Adipocyte (in vitro differentiated cells): Measurements from ENCODE around the gene ZNF570.

Experiments used
- DNase-seq: peaks from one replicate; pipeline ENCODE4 v3.0.0-alpha.2; 2015; ENCODE audit warnings: low read depth
- H3K27me3 ChIP-seq: replicated peaks from 2 replicates; pipeline ENCODE4 v1.7.0; 2013; ENCODE audit warnings: mild to moderate bottlenecking, low read length, moderate library complexity; ENCODE audit not compliant: control insufficient read depth, insufficient read depth
- H3K36me3 ChIP-seq: 2 replicates; pipeline ENCODE4 v1.7.0; 2013; ENCODE audit warnings: low read length, mild to moderate bottlenecking, moderate library complexity; ENCODE audit not compliant: control insufficient read depth, insufficient read depth, severe bottlenecking
- H3K4me1 ChIP-seq: 2 replicates; pipeline ENCODE4 v1.7.0; 2013; ENCODE audit warnings: mild to moderate bottlenecking, low read length, moderate library complexity; ENCODE audit not compliant: control insufficient read depth, insufficient read depth
- H3K4me3 ChIP-seq: 2 replicates; pipeline ENCODE4 v1.7.0; 2013; ENCODE audit warnings: mild to moderate bottlenecking, low read length, moderate library complexity
- H3K9ac ChIP-seq: 2 replicates; pipeline ENCODE4 v1.7.0; 2013; ENCODE audit warnings: mild to moderate bottlenecking, low read length, moderate library complexity
- H3K9me3 ChIP-seq: 2 replicates; pipeline ENCODE4 v1.7.0; 2013; ENCODE audit warnings: mild to moderate bottlenecking, low read length, moderate library complexity; ENCODE audit not compliant: control insufficient read depth

ZNF570 gene

GRCh38 chr19:37506387-37507166 is 37.4 kb downstream of the ZNF570 start, which contains the start of gene ZNF793:
Gene ZNF793 (plus strand): TSS chr19:37506939. CDS start chr19:37523440, 16,501 bp downstream.
- DNase-seq = peak; percentile 36
- Histone ChIP-seq H3K4me1 (no peaks in the 10 kb centered on the region), H3K4me3 (peak within 1 kb of the TSS; percentile 80), H3K27me3 (no peaks in the 10 kb centered on the region), H3K9ac (peak within 1 kb of the TSS; percentile 51), H3K9me3 (peaks cover 44% of the 10 kb centered on the region), H3K36me3 (no peaks in the 10 kb centered on the region)

- Histone ChIP-seq H3K27me3 (no peaks in the 10 kb centered on the region), H3K4me1 (no peaks in the 10 kb centered on the region), H3K9ac (peak overlapping the region; percentile 51), H3K9me3 (peaks cover 44% of the 10 kb centered on the region), H3K36me3 (no peaks in the 10 kb centered on the region), H3K4me3 (peak overlapping the region; percentile 80)
- DNase-seq = no peak
Measured at GRCh38 chr19:37507167-37507464, 38.0 kb downstream of the ZNF570 start.

GRCh38 chr19:37511186-37511585 is 42.0 kb downstream of the ZNF570 start:
- no peak overlapping the region for H3K9ac ChIP-seq
- DNase-seq = no peak
- H3K4me1 ChIP-seq = no peaks in the 10 kb centered on the region
- H3K36me3 ChIP-seq = no peaks in the 10 kb centered on the region
- H3K9me3 ChIP-seq = peaks cover 44% of the 10 kb centered on the region
- no peak overlapping the region for H3K4me3 ChIP-seq
- no peaks in the 10 kb centered on the region for H3K27me3 ChIP-seq

- DNase-seq = no peak
- H3K27me3 ChIP-seq = no peaks in the 10 kb centered on the region
Measured at GRCh38 chr19:37511821-37512220, 42.7 kb downstream of the ZNF570 start.

GRCh38 chr19:37513397-37513796 is 44.2 kb downstream of the ZNF570 start:
- H3K4me1 ChIP-seq = no peaks in the 10 kb centered on the region
- no peak for DNase-seq
- peaks cover 31% of the 10 kb centered on the region for H3K9me3 ChIP-seq

More at GRCh38 chr19:37511821-37512220, 42.7 kb downstream of the ZNF570 start:
- Histone ChIP-seq H3K9ac (no peak overlapping the region), H3K36me3 (no peaks in the 10 kb centered on the region), H3K4me1 (no peaks in the 10 kb centered on the region), H3K9me3 (peaks cover 38% of the 10 kb centered on the region), H3K4me3 (no peak overlapping the region)

GRCh38 chr19:37519890-37520289 is 50.7 kb downstream of the ZNF570 start:
- no peaks in the 10 kb centered on the region for H3K27me3 ChIP-seq
- peaks cover 28% of the 10 kb centered on the region for H3K9me3 ChIP-seq
- H3K9ac ChIP-seq = no peak overlapping the region
- DNase-seq = no peak
- no peaks in the 10 kb centered on the region for H3K36me3 ChIP-seq
- H3K4me1 ChIP-seq = no peaks in the 10 kb centered on the region
- H3K4me3 ChIP-seq = no peak overlapping the region

More at GRCh38 chr19:37513397-37513796, 44.2 kb downstream of the ZNF570 start:
- no peaks in the 10 kb centered on the region for H3K27me3 ChIP-seq
- H3K9ac ChIP-seq = no peak overlapping the region
- no peak overlapping the region for H3K4me3 ChIP-seq
- no peaks in the 10 kb centered on the region for H3K36me3 ChIP-seq

- Histone ChIP-seq H3K27me3 (no peaks in the 10 kb centered on the region), H3K4me3 (peak overlapping the region; percentile 41), H3K4me1 (no peaks in the 10 kb centered on the region), H3K9ac (no peak overlapping the region), H3K36me3 (no peaks in the 10 kb centered on the region), H3K9me3 (peaks cover 86% of the 10 kb centered on the region)
- no peak for DNase-seq
Measured at GRCh38 chr19:37537391-37537947, 68.3 kb downstream of the ZNF570 start.
